ENCODE results near the gene SLC45A2. TPM values are rescaled to one million over a fixed set of nuclear protein-coding genes. Genes with fewer than 3 reads are reported as not detected.

SLC45A2 gene
- total and polyA plus RNA-seq, 7 donors, result 0.08 to 0.24 TPM; not detected in 5

DNA sequence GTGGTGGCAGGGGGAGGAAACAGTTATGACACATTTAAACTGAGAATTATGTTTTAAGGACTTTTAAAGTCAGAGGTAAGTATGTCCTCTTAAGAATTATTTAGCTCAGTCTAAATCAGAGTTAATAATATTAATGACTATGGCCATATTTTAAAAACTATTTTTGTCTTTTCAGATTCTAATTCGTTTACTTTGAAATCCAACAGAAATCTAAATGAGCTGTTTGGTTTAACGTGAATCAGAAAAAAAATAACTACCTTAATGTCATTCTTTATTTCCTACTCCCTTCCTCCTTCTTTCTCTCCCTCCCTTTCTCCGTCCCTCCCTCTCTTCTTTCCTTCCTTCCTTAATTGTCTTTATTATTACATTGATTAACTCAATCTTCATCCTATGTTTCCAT, 43.9 kb upstream of the SLC45A2 start:
- DNase-seq (no peak), ATAC-seq (no peak)
- H3K27ac ChIP-seq, result no peak overlapping the region
- H3K27me3 ChIP-seq (ENCODE audit: insufficient read depth in 3 of 3, low read length in 2 of 3), result no peaks in the 10 kb centered on the region
- H3K9me3 ChIP-seq, result no peaks in the 10 kb centered on the region
- 86 to 90% (median 86%) methylated on average over 3 of the region's 3 CpGs for WGBS, 3 donors
- TF ChIP-seq, protein P1, sequence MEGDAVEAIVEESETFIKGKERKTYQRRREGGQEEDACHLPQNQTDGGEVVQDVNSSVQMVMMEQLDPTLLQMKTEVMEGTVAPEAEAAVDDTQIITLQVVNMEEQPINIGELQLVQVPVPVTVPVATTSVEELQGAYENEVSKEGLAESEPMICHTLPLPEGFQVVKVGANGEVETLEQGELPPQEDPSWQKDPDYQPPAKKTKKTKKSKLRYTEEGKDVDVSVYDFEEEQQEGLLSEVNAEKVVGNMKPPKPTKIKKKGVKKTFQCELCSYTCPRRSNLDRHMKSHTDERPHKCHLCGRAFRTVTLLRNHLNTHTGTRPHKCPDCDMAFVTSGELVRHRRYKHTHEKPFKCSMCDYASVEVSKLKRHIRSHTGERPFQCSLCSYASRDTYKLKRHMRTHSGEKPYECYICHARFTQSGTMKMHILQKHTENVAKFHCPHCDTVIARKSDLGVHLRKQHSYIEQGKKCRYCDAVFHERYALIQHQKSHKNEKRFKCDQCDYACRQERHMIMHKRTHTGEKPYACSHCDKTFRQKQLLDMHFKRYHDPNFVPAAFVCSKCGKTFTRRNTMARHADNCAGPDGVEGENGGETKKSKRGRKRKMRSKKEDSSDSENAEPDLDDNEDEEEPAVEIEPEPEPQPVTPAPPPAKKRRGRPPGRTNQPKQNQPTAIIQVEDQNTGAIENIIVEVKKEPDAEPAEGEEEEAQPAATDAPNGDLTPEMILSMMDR (IDR thresholded peaks at IDR 0.05), result no peak
- H3K36me3 ChIP-seq (ENCODE audit: insufficient read depth in 1 of 2, low read depth in 1 of 2), result peaks cover 0 to 5% of the 10 kb centered on the region in 2 donors
- intact Hi-C loops (cut with DNase I), result no loop called here
- H3K4me1 ChIP-seq, result no peaks in the 10 kb centered on the region
- no peak overlapping the region for H3K4me3 ChIP-seq

DNA sequence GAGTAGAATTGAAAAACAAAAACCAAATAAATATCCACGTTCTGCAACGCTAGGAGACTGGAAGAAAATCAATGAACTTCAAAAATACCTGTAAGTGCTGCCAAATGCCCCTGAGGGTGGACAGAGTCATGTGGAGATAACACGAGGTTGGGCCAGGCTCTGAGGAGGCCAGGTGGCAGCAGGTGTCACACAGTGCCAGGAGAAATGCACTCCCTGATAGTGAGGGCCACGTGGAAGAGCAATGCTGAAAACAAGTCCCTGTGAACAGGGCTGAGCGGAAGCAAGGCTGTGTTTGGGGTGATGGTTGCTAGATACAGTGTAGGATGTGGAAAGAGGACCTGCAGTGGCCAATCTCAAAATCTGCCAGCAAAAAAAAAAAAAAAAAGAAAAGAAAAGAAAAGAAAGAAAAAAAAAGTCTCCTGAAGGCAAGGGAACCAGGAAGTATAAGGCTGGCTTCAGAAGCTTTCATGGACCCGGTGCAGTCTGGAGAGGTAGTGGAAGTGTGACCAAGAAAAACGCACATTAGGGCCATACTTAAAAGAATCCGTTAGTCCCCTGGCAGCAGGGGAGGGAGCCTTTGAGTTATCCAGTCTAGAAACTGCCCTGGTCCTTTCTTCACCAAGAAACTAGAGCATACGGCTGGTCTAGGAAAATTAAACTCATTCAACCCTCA, 41.7 kb upstream of the SLC45A2 start:
- WGBS, 3 donors, result 76 to 80% (median 79%) methylated on average over 9 of the region's 9 CpGs
- H3K36me3 ChIP-seq (ENCODE audit: insufficient read depth in 1 of 2, low read depth in 1 of 2), result no peaks in the 10 kb centered on the region
- no peaks in the 10 kb centered on the region for H3K27me3 ChIP-seq (ENCODE audit: insufficient read depth in 3 of 3, low read length in 2 of 3)
- no peaks in the 10 kb centered on the region for H3K9me3 ChIP-seq
- intact Hi-C loops (cut with DNase I), result no loop called here
- DNase-seq (no peak), ATAC-seq (no peak)
- H3K4me1 ChIP-seq, result no peaks in the 10 kb centered on the region
- no peak overlapping the region for H3K4me3 ChIP-seq
- TF ChIP-seq, protein P1 (IDR thresholded peaks at IDR 0.05), result no peak
- no peak overlapping the region for H3K27ac ChIP-seq

DNA sequence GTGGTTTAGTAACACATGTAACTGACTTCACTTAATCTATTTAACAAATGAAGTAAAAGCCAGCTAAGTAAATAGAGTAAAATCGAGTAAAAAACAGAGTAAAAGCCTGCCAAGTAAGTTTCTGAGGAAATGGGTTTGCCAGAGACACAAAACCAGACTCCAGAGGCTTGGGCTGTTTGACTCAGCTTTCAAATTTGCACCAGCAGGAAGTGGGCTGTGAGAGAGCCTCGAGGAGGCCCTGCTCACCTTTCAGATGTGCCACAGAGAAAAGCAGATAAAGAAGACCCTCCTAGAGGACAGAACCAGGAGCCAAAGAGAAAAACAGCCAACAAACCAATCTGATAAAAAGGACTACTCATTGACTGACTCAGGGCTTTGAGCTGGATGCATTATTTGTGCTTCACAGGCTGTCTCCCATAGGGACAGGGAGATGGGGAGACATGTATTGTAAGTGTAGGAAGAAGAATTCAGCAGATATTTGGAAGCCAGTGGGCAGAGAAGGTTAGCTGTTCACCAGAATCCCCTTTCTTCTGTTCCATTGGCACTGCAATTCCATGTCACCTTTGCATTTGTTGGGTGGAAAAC, 37.7 kb upstream of the SLC45A2 start:
- TF ChIP-seq, protein P1 (IDR thresholded peaks at IDR 0.05), result no peak
- intact Hi-C loops (cut with DNase I), result no loop called here
- 17 to 31% (median 28%) methylated on average over 2 of the region's 2 CpGs for WGBS, 3 donors
- ATAC-seq, result no peak
- H3K27me3 ChIP-seq (ENCODE audit: insufficient read depth in 3 of 3, low read length in 2 of 3), result no peaks in the 10 kb centered on the region
- no peak overlapping the region for H3K27ac ChIP-seq
- H3K4me3 ChIP-seq, result no peak overlapping the region
- no peak for DNase-seq
- no peaks in the 10 kb centered on the region for H3K4me1 ChIP-seq
- H3K9me3 ChIP-seq, result no peaks in the 10 kb centered on the region
- peaks cover 0 to 16% of the 10 kb centered on the region in 2 donors for H3K36me3 ChIP-seq (ENCODE audit: insufficient read depth in 1 of 2, low read depth in 1 of 2)

DNA sequence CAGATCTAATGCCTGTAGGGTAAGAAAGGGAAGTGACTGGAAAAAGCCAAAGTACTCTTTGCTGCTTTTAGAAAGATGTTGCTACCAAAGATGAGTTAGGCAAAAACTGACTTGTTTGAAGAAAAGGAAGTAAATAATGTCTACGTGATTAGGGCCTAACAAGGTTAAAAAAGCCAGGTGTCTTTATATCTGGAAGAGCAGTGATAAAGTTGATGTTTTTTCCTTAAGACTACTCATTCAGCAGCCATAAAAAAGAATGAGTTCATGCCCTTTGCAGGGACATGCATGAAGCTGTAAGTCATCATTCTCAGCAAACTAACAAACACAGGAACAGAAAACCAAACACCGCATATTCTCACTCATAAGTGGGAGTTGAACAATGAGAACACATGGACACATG, 36.8 kb upstream of the SLC45A2 start:
- Histone ChIP-seq H3K27ac (no peak overlapping the region), H3K4me1 (no peaks in the 10 kb centered on the region), H3K36me3 (ENCODE audit: insufficient read depth in 1 of 2, low read depth in 1 of 2) (peaks cover 0 to 16% of the 10 kb centered on the region in 2 donors), H3K9me3 (no peaks in the 10 kb centered on the region), H3K4me3 (no peak overlapping the region), H3K27me3 (ENCODE audit: insufficient read depth in 3 of 3, low read length in 2 of 3) (no peaks in the 10 kb centered on the region)
- TF ChIP-seq, protein P1 (IDR thresholded peaks at IDR 0.05), result no peak
- no peak for ATAC-seq
- no peak for DNase-seq
- intact Hi-C loops (cut with DNase I), result no loop called here
- 75 to 81% (median 77%) methylated on average over 2 of the region's 2 CpGs for WGBS, 3 donors
